Gastrocnemius medialis (tissue), 4 donors: Measurements from ENCODE around the gene ARHGAP22. TPM values are rescaled to one million over a fixed set of nuclear protein-coding genes. Genes with fewer than 3 reads are reported as not detected.

Source experiments
- ATAC-seq, 2 donors: fragments of 150-250 bp; one replicate each; pipeline ENCODE4 v1.9.1; 2016
- DNase-seq, 2 donors: peaks; one replicate each; pipeline ENCODE4 v3.0.0-alpha.2; 2019
- H3K27ac ChIP-seq, 4 donors: fragments of 200-600 bp; sonication (generic); 1 replicate in 1 of 4; 2 replicates in 3 of 4; pipeline ENCODE4 v1.5.1; 2016 to 2018; ENCODE audit warnings: mild to moderate bottlenecking in 2 of 4, moderate library complexity in 1 of 4
- H3K27me3 ChIP-seq, 3 donors: fragments of 200-600 bp; sonication (generic) in 2 of 3; 1 replicate in 1 of 3; 2 replicates in 2 of 3; pipeline versions ENCODE4 v1.5.1 to v1.6.0; 2016 to 2019; ENCODE audit warnings: mild to moderate bottlenecking in 1 of 3, moderate library complexity in 1 of 3
- H3K36me3 ChIP-seq, 2 donors: fragments of 200-600 bp; sonication (generic) in 1 of 2; one replicate each; pipeline ENCODE4 v1.5.1; 2017 to 2018
- H3K4me1 ChIP-seq, 2 donors: fragments of 200-600 bp; sonication (generic) in 1 of 2; one replicate each; pipeline ENCODE4 v1.5.1; 2016 to 2017; ENCODE audit warnings: mild to moderate bottlenecking in 2 of 2
- H3K4me3 ChIP-seq, 4 donors: fragments of 200-600 bp; sonication (generic) in 3 of 4; 1 replicate in 1 of 4; 2 replicates in 3 of 4; pipeline ENCODE4 v1.5.1; 2016 to 2019; ENCODE audit warnings: mild to moderate bottlenecking in 2 of 4
- H3K9me3 ChIP-seq, 3 donors: fragments of 200-600 bp; sonication (generic) in 2 of 3; 1 replicate in 1 of 3; 2 replicates in 2 of 3; pipeline ENCODE4 v1.5.1; 2016 to 2019
- CTCF ChIP-seq, 5 experiments: fragments of 450-650 bp in 3 of 5; fragments of 200-600 bp in 2 of 5; sonication (generic) in 2 of 5; IDR thresholded peaks in 4 of 5; conservative IDR thresholded peaks in 1 of 5; 1 replicate in 4 of 5; 2 replicates in 1 of 5; pipeline ENCODE4 v1.5.1; 2016 to 2019; ENCODE audit warnings: antibody characterized with exemption in 5 of 5, mild to moderate bottlenecking in 3 of 5, moderate library complexity in 3 of 5
- POLR2A ChIP-seq, 2 donors: fragments of 450-650 bp; IDR thresholded peaks; one replicate each; pipeline ENCODE4 v1.6.1; 2017; ENCODE audit warnings: antibody characterized with exemption in 2 of 2, mild to moderate bottlenecking in 2 of 2, moderate library complexity in 2 of 2
- in situ Hi-C, 4 donors: fragments of 200-750 bp; cut with MboI; loops; one replicate each; pipeline versions ENCODE4 v1.15.0 to v1.8.0; 2017; ENCODE audit warnings: low sequenced_read_pairs in 4 of 4
- intact Hi-C: fragments of 100-400 bp; cut with DNase I; formaldehyde crosslinking; loops from one replicate; pipeline ENCODE4 v1.15.1; 2023; ENCODE audit warnings: low total_unique reads
- total RNA-seq, 4 donors: library from RNA; depleted of rRNA; stranded (reverse); fragments of >200 nt; gene quantifications; one replicate each; pipeline versions ENCODE4 v1.1.0 to v1.2.3, GENCODE V29; 2016

Gene ARHGAP22
- total RNA-seq, 4 donors from 2014 or later, result 0.69 to 0.92 (median 0.72) TPM; not detected in 1

GRCh38 chr10:48568131-48568530 is 36.7 kb downstream of the ARHGAP22 start:
- Histone ChIP-seq H3K4me1 (no peaks in the 10 kb centered on the region), H3K9me3 (no peaks in the 10 kb centered on the region), H3K36me3 (no peaks in the 10 kb centered on the region), H3K27me3 (no peaks in the 10 kb centered on the region), H3K4me3 (no peak overlapping the region), H3K27ac (no peak overlapping the region)
- DNase-seq (no peak), ATAC-seq (no peak)
- intact Hi-C loops (no loop called here), in situ Hi-C loops (no loop called here)
- TF ChIP-seq POLR2A (IDR thresholded peaks at IDR 0.05) (no peak), CTCF (IDR thresholded peaks at IDR 0.05 in 4 of 5, conservative IDR thresholded peaks at IDR 0.05 in 1 of 5) (no peak)

- DNase-seq (no peak), ATAC-seq (no peak)
- Histone ChIP-seq H3K27ac (no peak overlapping the region), H3K36me3 (no peaks in the 10 kb centered on the region), H3K27me3 (no peaks in the 10 kb centered on the region), H3K9me3 (no peaks in the 10 kb centered on the region), H3K4me1 (no peaks in the 10 kb centered on the region), H3K4me3 (no peak overlapping the region)
- TF ChIP-seq CTCF (IDR thresholded peaks at IDR 0.05 in 4 of 5, conservative IDR thresholded peaks at IDR 0.05 in 1 of 5), result no peak
- TF ChIP-seq POLR2A (IDR thresholded peaks at IDR 0.05), result no peak
- intact Hi-C loops (no loop called here), in situ Hi-C loops (no loop called here)
These were observed 37.5 kb downstream of the ARHGAP22 start for GRCh38 chr10:48567346-48567745.

- intact Hi-C loops (no loop called here), in situ Hi-C loops (no loop called here)
- H3K9me3 ChIP-seq, result peaks cover 0 to 5% (median 0%) of the 10 kb centered on the region in 3 donors
- TF ChIP-seq CTCF (IDR thresholded peaks at IDR 0.05 in 4 of 5, conservative IDR thresholded peaks at IDR 0.05 in 1 of 5), result no peak
- TF ChIP-seq POLR2A (IDR thresholded peaks at IDR 0.05), result no peak
- no peaks in the 10 kb centered on the region for H3K27me3 ChIP-seq
- ATAC-seq (no peak), DNase-seq (no peak)
- H3K27ac ChIP-seq, result no peak overlapping the region
- H3K36me3 ChIP-seq, result no peaks in the 10 kb centered on the region
- H3K4me3 ChIP-seq, result no peak overlapping the region
- H3K4me1 ChIP-seq, result no peaks in the 10 kb centered on the region
These were observed 40.3 kb downstream of the ARHGAP22 start for GRCh38 chr10:48564466-48565160.

- intact Hi-C loops (no loop called here), in situ Hi-C loops (loop anchor here in 1 of 4 donors (10.0 kb wide), 1 partner anchor 97 kb away; no protein-coding TSS in a partner anchor)
- Histone ChIP-seq H3K27ac (no peak overlapping the region), H3K27me3 (no peaks in the 10 kb centered on the region), H3K9me3 (peaks cover 0 to 5% (median 0%) of the 10 kb centered on the region in 3 donors), H3K4me3 (no peak overlapping the region), H3K36me3 (no peaks in the 10 kb centered on the region), H3K4me1 (no peaks in the 10 kb centered on the region)
- DNase-seq (no peak), ATAC-seq (no peak)
- TF ChIP-seq CTCF (IDR thresholded peaks at IDR 0.05 in 4 of 5, conservative IDR thresholded peaks at IDR 0.05 in 1 of 5), result no peak
These were observed 47.3 kb downstream of the ARHGAP22 start for GRCh38 chr10:48557511-48558123.
